Vagina (tissue), 2 donors: Measurements from ENCODE around the gene NUP98.

Experiments used
- CTCF ChIP-seq, 3 experiments: fragments of 450-650 bp in 2 of 3; fragments of 200-600 bp in 1 of 3; sonication (generic) in 1 of 3; IDR thresholded peaks; one replicate each; pipeline ENCODE4 v1.5.1; 2017 to 2019; ENCODE audit warnings: antibody characterized with exemption in 3 of 3, mild to moderate bottlenecking in 2 of 3, moderate library complexity in 2 of 3
- POLR2A ChIP-seq, 2 donors: fragments of 450-650 bp; IDR thresholded peaks; one replicate each; pipeline ENCODE4 v1.6.1; 2017; ENCODE audit warnings: antibody characterized with exemption in 2 of 2, mild to moderate bottlenecking in 2 of 2, moderate library complexity in 2 of 2
- POLR2AphosphoS5 ChIP-seq, 2 donors: sonication (generic); formaldehyde crosslinking; IDR thresholded peaks; one replicate each; pipeline ENCODE4 v1.9.0; 2017; ENCODE audit warnings: antibody characterized with exemption in 2 of 2, mild to moderate bottlenecking in 2 of 2, low read depth in 1 of 2; ENCODE audit not compliant: insufficient read depth in 1 of 2

GRCh38 chr11:3799143-3799542 is 1.8 kb upstream of the NUP98 start:
- no peak for TF ChIP-seq CTCF (IDR thresholded peaks at IDR 0.05)
- TF ChIP-seq POLR2A (IDR thresholded peaks at IDR 0.05) = no peak
- no peak for TF ChIP-seq POLR2AphosphoS5 (IDR thresholded peaks at IDR 0.05; ENCODE audit: insufficient read depth in 1 of 2, low read depth in 1 of 2)
